Lung microvascular endothelial cell (primary cell): ENCODE measurements around the gene ORC1. TPM values are rescaled to one million over a fixed set of nuclear protein-coding genes. Genes with fewer than 3 reads are reported as not detected.
A peak's percentile ranks its signal among the peaks of the same experiment; 100 is the strongest.
"Not testable (repeated sequence)": the region's sequence is repeated elsewhere in the genome, so short reads cannot be mapped to it uniquely, and the experiment has no call there.

Source experiments
- DNase-seq, 2 donors: peaks; one replicate each; pipeline versions ENCODE4 v3.0.0 to v3.0.0-alpha.2; 2010; ENCODE audit warnings: low read depth in 2 of 2
- total RNA-seq: library from RNA; depleted of rRNA; stranded (reverse); fragments of >200 nt; gene quantifications from 2 replicates; pipeline ENCODE4 v1.2.1, GENCODE V29; 2014

Gene ORC1
- total RNA-seq, 1 donor from 2014 or later, result 1.2 TPM

- no peak for DNase-seq
These were observed 17.8 kb downstream of the ORC1 start for GRCh38 chr1:52386458-52386857.

GRCh38 chr1:52385376-52385775 lies 18.8 kb downstream of the ORC1 start:
- DNase-seq, result no peak

GRCh38 chr1:52369851-52370250 lies 34.4 kb downstream of the ORC1 start:
- not testable (repeated sequence) for DNase-seq

GRCh38 chr1:52368383-52369172 lies 35.6 kb downstream of the ORC1 start:
- DNase-seq, result peak; percentile 50 to 64

GRCh38 chr1:52367272-52367671 lies 37.0 kb downstream of the ORC1 start:
- DNase-seq, result no peak

GRCh38 chr1:52366517-52366827 lies 37.8 kb downstream of the ORC1 start:
- no peak for DNase-seq

GRCh38 chr1:52365746-52366516 lies 38.3 kb downstream of the ORC1 start, which contains the start of gene CC2D1B:
TSS of gene CC2D1B (minus strand) at chr1:52366205. CDS start at chr1:52364620, 1,585 bp downstream.
- DNase-seq, result peak; percentile 98 to 99

- peak; percentile 41 to 69 for DNase-seq
These were observed 39.0 kb downstream of the ORC1 start for GRCh38 chr1:52365071-52365745.

- DNase-seq, result no peak
These were observed 39.9 kb downstream of the ORC1 start for GRCh38 chr1:52364235-52364839.

GRCh38 chr1:52360595-52360968 lies 43.6 kb downstream of the ORC1 start:
- no peak for DNase-seq

GRCh38 chr1:52359676-52360594 lies 44.3 kb downstream of the ORC1 start:
- no peak for DNase-seq

GRCh38 chr1:52358851-52359497 lies 45.2 kb downstream of the ORC1 start:
- DNase-seq, result no peak

GRCh38 chr1:52357397-52357796 lies 46.8 kb downstream of the ORC1 start:
- DNase-seq, result no peak

GRCh38 chr1:52356818-52357355 lies 47.3 kb downstream of the ORC1 start:
- no peak for DNase-seq

- DNase-seq, result no peak
These were observed 48.2 kb downstream of the ORC1 start for GRCh38 chr1:52355847-52356505.

GRCh38 chr1:52355436-52355835 lies 48.8 kb downstream of the ORC1 start:
- DNase-seq, result no peak

GRCh38 chr1:52352690-52353089 lies 51.5 kb downstream of the ORC1 start:
- no peak for DNase-seq

GRCh38 chr1:52348704-52349300 lies 55.4 kb downstream of the ORC1 start:
- DNase-seq, result peak; percentile 25 to 73

GRCh38 chr1:52346653-52347052 lies 57.6 kb downstream of the ORC1 start:
- DNase-seq, result no peak
